ENCODE data around the gene SETD1A. TPM values are rescaled to one million over a fixed set of nuclear protein-coding genes. Genes with fewer than 3 reads are reported as not detected.

SETD1A gene
- total and polyA plus RNA-seq, 2 of the 8 experiments (the other 6 are each of a cell fraction or from before 2014, with no cell fraction given), result 4.8 to 29.0 TPM

DNA sequence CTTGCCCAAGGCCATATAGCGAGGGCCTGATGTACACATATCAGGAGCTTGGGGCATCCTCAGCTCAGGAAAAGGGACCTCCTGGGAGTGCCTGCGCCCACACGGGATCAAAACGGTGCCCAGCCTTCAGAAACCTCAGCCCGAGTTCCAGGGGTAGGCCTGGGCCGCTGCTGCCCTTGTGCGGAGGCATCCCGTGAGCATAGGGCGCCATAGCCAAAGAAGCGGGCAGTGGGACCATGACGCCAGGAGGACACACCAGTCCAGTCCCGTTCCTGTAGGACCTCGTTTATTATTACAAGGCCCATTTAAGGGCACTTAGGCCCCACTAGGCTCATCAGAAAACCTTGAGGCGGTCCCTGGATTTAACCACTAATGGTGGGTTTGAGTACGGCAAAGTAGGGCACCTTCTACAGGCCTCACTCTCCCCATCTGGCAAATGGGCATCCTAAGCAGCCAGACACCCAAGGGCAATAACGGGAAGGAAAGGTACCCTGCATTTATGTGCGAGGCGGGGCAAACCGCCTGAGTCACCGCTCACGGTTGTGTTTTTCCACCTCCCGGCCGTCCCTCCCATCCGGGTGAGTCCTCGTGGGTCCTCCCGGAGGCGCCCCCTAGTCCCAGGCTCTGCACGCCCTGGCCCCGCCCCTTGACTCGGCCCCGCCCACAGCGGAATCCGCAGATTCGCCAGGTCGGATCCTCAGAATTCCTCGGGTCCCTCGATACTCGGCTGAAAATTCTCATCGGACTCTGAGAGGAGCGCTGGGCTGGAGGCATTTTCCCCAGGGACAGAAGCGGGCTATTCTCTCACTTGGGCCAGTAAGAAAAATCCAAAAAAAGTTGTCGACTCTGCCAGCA, 726 bp upstream of the SETD1A start (continued):
- TF ChIP-seq, protein P1, sequence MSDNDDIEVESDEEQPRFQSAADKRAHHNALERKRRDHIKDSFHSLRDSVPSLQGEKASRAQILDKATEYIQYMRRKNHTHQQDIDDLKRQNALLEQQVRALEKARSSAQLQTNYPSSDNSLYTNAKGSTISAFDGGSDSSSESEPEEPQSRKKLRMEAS (IDR thresholded peaks at IDR 0.05), result 0 out of 2 replicates have a peak, but pooled peaks have one; percentile 22
- TF ChIP-seq SIN3A (conservative IDR thresholded peaks at IDR 0.05 in 1 of 2, IDR thresholded peaks at IDR 0.05 in 1 of 2; ENCODE audit: low read depth in 1 of 2, low read length in 2 of 2) (no peak), TAF7 (optimal IDR thresholded peaks at IDR 0.05; ENCODE audit: borderline replicate concordance, low read depth, low read length) (no peak), MAFK (IDR thresholded peaks at IDR 0.05; ENCODE audit: low read depth, low read length) (no peak), SP4 (IDR thresholded peaks at IDR 0.05; ENCODE audit: low read length) (no peak), HDAC2 (IDR thresholded peaks at IDR 0.05; ENCODE audit: borderline replicate concordance in 1 of 2, low read depth in 2 of 2, low read length in 2 of 2) (peak; percentile 20 to 99; a peak in 2 of 4 replicates), RAD21 (IDR thresholded peaks at IDR 0.05 in 1 of 2, conservative IDR thresholded peaks at IDR 0.05 in 1 of 2; ENCODE audit: low read depth in 2 of 2, low read length in 2 of 2) (no peak), ASH2L (IDR thresholded peaks at IDR 0.05; ENCODE audit: low read length) (no peak), YY1 (IDR thresholded peaks at IDR 0.05; ENCODE audit: low read depth, low read length) (0 out of 2 replicates have a peak, but pooled peaks have one; percentile 10), KDM1A (IDR thresholded peaks at IDR 0.05; ENCODE audit: borderline replicate concordance, low read length) (peak; percentile 100), NRF1 (IDR thresholded peaks at IDR 0.05; ENCODE audit: low read depth, low read length) (no peak), EP300 (IDR thresholded peaks at IDR 0.05; ENCODE audit: borderline replicate concordance in 1 of 2, low read depth in 2 of 2, low read length in 2 of 2) (peak in 1 of 2 experiments; percentile 42; a peak in 1 of 3 replicates), POLR2AphosphoS5 (IDR thresholded peaks at IDR 0.05; ENCODE audit: low read depth, low read length) (peak; percentile 48), POLR2A (IDR thresholded peaks at IDR 0.05; ENCODE audit: control extremely low read depth in 1 of 2, low read depth in 2 of 2, low read length in 2 of 2) (peak in 1 of 2 experiments; percentile 58; a peak in 2 of 3 replicates)
- TF ChIP-seq, protein P2, sequence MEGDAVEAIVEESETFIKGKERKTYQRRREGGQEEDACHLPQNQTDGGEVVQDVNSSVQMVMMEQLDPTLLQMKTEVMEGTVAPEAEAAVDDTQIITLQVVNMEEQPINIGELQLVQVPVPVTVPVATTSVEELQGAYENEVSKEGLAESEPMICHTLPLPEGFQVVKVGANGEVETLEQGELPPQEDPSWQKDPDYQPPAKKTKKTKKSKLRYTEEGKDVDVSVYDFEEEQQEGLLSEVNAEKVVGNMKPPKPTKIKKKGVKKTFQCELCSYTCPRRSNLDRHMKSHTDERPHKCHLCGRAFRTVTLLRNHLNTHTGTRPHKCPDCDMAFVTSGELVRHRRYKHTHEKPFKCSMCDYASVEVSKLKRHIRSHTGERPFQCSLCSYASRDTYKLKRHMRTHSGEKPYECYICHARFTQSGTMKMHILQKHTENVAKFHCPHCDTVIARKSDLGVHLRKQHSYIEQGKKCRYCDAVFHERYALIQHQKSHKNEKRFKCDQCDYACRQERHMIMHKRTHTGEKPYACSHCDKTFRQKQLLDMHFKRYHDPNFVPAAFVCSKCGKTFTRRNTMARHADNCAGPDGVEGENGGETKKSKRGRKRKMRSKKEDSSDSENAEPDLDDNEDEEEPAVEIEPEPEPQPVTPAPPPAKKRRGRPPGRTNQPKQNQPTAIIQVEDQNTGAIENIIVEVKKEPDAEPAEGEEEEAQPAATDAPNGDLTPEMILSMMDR (IDR thresholded peaks at IDR 0.05; ENCODE audit: control extremely low read depth in 1 of 3, insufficient read depth in 1 of 3, low read depth in 1 of 3, low read length in 3 of 3), result peak in 1 of 3 experiments; percentile 22; a peak in 1 of 4 replicates

All from H1 (cell line).